HCT116 (cell line): ENCODE measurements around the gene CCDC142. TPM values are rescaled to one million over a fixed set of nuclear protein-coding genes. Genes with fewer than 3 reads are reported as not detected.

Source experiments
- ATAC-seq: fragments of 200-7000 bp; cut with Tn5 transposase; 2 replicates; pipeline ENCODE4 v1.9.1; 2020; ENCODE audit warnings: mild to moderate bottlenecking, moderate library complexity
- BruUV-seq: library from RNA; stranded (reverse); fragments of 400-500 nt; replicated peaks from 2 replicates; lab custom pipeline; 2021; lab: Mats Ljungman, UMichigan
- CTCF ChIA-PET: fragments of 300-600 bp; sonication (Branson Sonifier 250); formaldehyde crosslinking; loops from one replicate; lab custom pipeline; 2021; ENCODE audit warnings: antibody characterized with exemption; lab: Charles Lee
- POLR2A ChIA-PET: fragments of 300-600, 350-600 bp; sonication (Branson Sonifier 250); formaldehyde crosslinking; loops from one replicate; lab custom pipeline; 2021; ENCODE audit warnings: antibody characterized with exemption; lab: Charles Lee
- RAD21 ChIA-PET, 2 experiments: fragments of 300-600 bp; sonication (Branson Sonifier 250); formaldehyde crosslinking; loops; one replicate each; lab custom pipeline; 2023; ENCODE audit warnings: low total read pairs in 2 of 2; ENCODE audit not compliant: uncharacterized antibody in 2 of 2, unreplicated experiment in 2 of 2, low non-redundant PET in 1 of 2; lab: Charles Lee
- DNase-seq: peaks from one replicate; pipeline ENCODE4 v3.0.0-alpha.2; 2010; ENCODE audit warnings: low read depth, low spot score
- H2AFZ ChIP-seq: fragments of 200-600 bp; shearing (Covaris generic), sonication (generic); 2 replicates; pipeline ENCODE4 v1.6.1; 2017; ENCODE audit warnings: low read depth, mixed run types, mixed read lengths, antibody characterized with exemption, low read length; ENCODE audit not compliant: poor library complexity, severe bottlenecking
- H3K27ac ChIP-seq: 2 replicates; pipeline ENCODE4 v1.5.1; 2012; ENCODE audit warnings: low read depth, low read length
- H3K27me3 ChIP-seq: fragments of 200-600 bp; sonication (generic); 2 replicates; pipeline ENCODE4 v1.6.1; 2016; ENCODE audit warnings: mixed run types, low read length, mixed read lengths; ENCODE audit not compliant: insufficient read depth
- H3K36me3 ChIP-seq, 2 experiments: fragments of 200-500 bp in 1 of 2; fragments of 200-600 bp in 1 of 2; sonication (Bioruptor generic) in 1 of 2; sonication (generic) in 1 of 2; 2 replicates each; pipeline versions ENCODE4 v1.5.1 to v1.6.1; 2014 to 2016; ENCODE audit warnings: low read length in 2 of 2, inconsistent platforms in 1 of 2, mixed read lengths in 1 of 2, mixed run types in 1 of 2; ENCODE audit not compliant: insufficient read depth in 2 of 2, control insufficient read depth in 1 of 2
- H3K4me1 ChIP-seq, 2 experiments: fragments of 200-600 bp in 1 of 2; sonication (generic) in 1 of 2; 2 replicates each; pipeline versions ENCODE4 v1.5.1 to v1.6.1; 2012 to 2017; ENCODE audit warnings: low read length in 2 of 2, inconsistent platforms in 1 of 2, mild to moderate bottlenecking in 1 of 2, mixed read lengths in 1 of 2, mixed run types in 1 of 2, moderate library complexity in 1 of 2; ENCODE audit not compliant: insufficient read depth in 2 of 2, control insufficient read depth in 1 of 2
- H3K4me2 ChIP-seq: fragments of 200-600 bp; sonication (generic); 2 replicates; pipeline ENCODE4 v1.6.1; 2017; ENCODE audit warnings: mixed run types, low read length, mixed read lengths
- H3K4me3 ChIP-seq, 2 experiments: fragments of 200-600 bp in 1 of 2; sonication (generic) in 1 of 2; replicated peaks in 1 of 2; 2 replicates each; pipeline ENCODE4 v1.5.1; 2011 to 2016; ENCODE audit warnings: low read length in 2 of 2, control low read depth in 1 of 2, low read depth in 1 of 2, mild to moderate bottlenecking in 1 of 2, mixed read lengths in 1 of 2, mixed run types in 1 of 2
- H3K79me2 ChIP-seq: fragments of 200-600 bp; sonication (generic); 2 replicates; pipeline ENCODE4 v1.6.1; 2017; ENCODE audit warnings: mild to moderate bottlenecking, mixed run types, low read length, moderate library complexity, mixed read lengths; ENCODE audit not compliant: insufficient read depth
- H3K9ac ChIP-seq: fragments of 200-600 bp; sonication (generic); 2 replicates; pipeline ENCODE4 v1.6.1; 2016; ENCODE audit warnings: low read length, mixed read lengths
- H3K9me2 ChIP-seq: fragments of 200-600 bp; sonication (generic), shearing (Covaris generic); 2 replicates; pipeline ENCODE4 v1.6.1; 2017; ENCODE audit warnings: mixed run types, mild to moderate bottlenecking, moderate library complexity; ENCODE audit not compliant: insufficient read depth
- H3K9me3 ChIP-seq, 2 experiments: fragments of 200-500 bp in 1 of 2; fragments of 200-600 bp in 1 of 2; sonication (Bioruptor generic) in 1 of 2; sonication (generic) in 1 of 2; 2 replicates each; pipeline ENCODE4 v1.6.1; 2014 to 2017; ENCODE audit warnings: low read length in 2 of 2, mixed read lengths in 2 of 2, inconsistent platforms in 1 of 2, low read depth in 1 of 2, mild to moderate bottlenecking in 1 of 2, mixed run types in 1 of 2, moderate library complexity in 1 of 2; ENCODE audit not compliant: control insufficient read depth in 1 of 2, insufficient read depth in 1 of 2
- H4K20me1 ChIP-seq: fragments of 200-600 bp; sonication (generic), shearing (Covaris generic); 2 replicates; pipeline ENCODE4 v1.6.1; 2017; ENCODE audit warnings: mixed run types, mild to moderate bottlenecking, moderate library complexity; ENCODE audit not compliant: insufficient read depth
- ATF3 ChIP-seq: IDR thresholded peaks from 2 replicates; pipeline ENCODE4 v1.6.1; 2012
- CBX3 ChIP-seq: IDR thresholded peaks from 2 replicates; pipeline ENCODE4 v1.6.1; 2012; ENCODE audit warnings: low read depth
- ELF1 ChIP-seq: IDR thresholded peaks from 2 replicates; pipeline ENCODE4 v1.6.1; 2012; ENCODE audit warnings: low read depth, borderline replicate concordance
- EZH2 ChIP-seq: fragments of 200-600 bp; sonication (generic); IDR thresholded peaks from 2 replicates; pipeline ENCODE4 v1.6.1; 2017; ENCODE audit warnings: antibody characterized with exemption, mixed run types
- EZH2phosphoT487 ChIP-seq: fragments of 200-600 bp; IDR thresholded peaks from 2 replicates; pipeline ENCODE4 v1.6.1; 2018; ENCODE audit warnings: antibody characterized with exemption, borderline replicate concordance
- FOSL1 ChIP-seq: IDR thresholded peaks from 2 replicates; pipeline ENCODE4 v1.6.1; 2012; ENCODE audit warnings: low read depth
- JUND ChIP-seq: IDR thresholded peaks from 2 replicates; pipeline ENCODE4 v1.6.1; 2012
- POLR2A ChIP-seq: IDR thresholded peaks from 2 replicates; pipeline ENCODE4 v1.7.0; 2011; ENCODE audit warnings: borderline replicate concordance; ENCODE audit not compliant: insufficient read depth, insufficient read length; ENCODE audit errors: extremely low read depth
- POLR2AphosphoS5 ChIP-seq: IDR thresholded peaks from 2 replicates; pipeline ENCODE4 v1.6.1; 2011; ENCODE audit warnings: mild to moderate bottlenecking, low read depth, low read length, moderate library complexity
- ZBTB33 ChIP-seq: IDR thresholded peaks from 2 replicates; pipeline ENCODE4 v1.6.1; 2011; ENCODE audit warnings: mild to moderate bottlenecking, low read length, moderate library complexity; ENCODE audit not compliant: insufficient replicate concordance; ENCODE audit errors: extremely low read depth
- intact Hi-C: fragments of 100-400 bp; cut with micrococcal nuclease; formaldehyde crosslinking; loops from 2 replicates; pipeline ENCODE4 v1.10.0; 2022
- total RNA-seq: library from RNA; stranded (reverse); gene quantifications from one replicate; pipeline ENCODE4 v1.2.1, GENCODE V29; 2021; ENCODE audit not compliant: unreplicated experiment
- TF ChIP-seq, protein P1 (sequence below): IDR thresholded peaks from 2 replicates; pipeline ENCODE4 v1.6.1; 2012

CCDC142 gene
- total RNA-seq, 1 experiment from 2014 or later: 15.0 TPM

DNA sequence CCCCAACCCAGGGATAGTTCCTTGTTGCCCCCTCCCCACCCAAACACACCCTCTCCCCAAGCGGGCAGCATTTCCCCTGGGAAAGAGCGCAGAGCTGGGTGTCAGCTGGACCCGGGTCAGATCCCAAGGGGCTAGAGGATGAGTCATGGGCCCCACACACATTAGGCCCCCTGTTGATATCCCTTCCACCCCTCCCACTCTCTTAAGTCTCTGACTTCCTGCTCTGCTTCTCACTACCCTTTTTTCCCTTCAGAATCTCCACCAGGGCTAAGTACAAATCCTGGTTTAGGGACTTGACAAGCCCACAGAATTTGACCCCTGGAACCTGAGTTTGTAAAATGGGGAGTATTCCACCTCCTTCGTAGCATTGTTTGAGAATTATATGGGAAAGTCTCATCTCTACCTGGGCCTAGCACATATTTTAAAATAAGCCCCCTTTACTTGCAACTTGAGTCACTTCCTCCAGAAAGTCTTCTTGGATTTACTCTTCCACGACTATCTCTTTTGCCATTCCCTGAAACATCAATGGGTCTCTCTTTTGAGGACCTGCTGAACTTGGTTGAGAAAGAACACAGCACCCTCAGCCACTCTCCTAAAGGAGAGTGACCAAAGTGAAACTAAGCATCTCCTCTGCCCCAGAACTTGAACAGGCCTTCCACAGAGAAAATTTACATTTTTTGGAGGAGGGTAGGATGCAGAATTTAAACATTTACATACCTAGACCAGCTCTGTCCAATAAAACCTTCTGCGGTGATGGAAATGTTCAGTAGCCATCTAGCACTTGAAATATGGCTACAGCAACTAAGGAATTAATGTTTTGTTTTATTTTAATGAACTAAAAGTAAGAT, 45.7 kb downstream of the CCDC142 start:
- Histone ChIP-seq H3K9me2 (no peaks in the 10 kb centered on the region), H3K9ac (no peak overlapping the region), H3K27ac (no peak overlapping the region)
- POLR2A ChIA-PET: no interaction called here
- CTCF ChIA-PET: no interaction called here
- TF ChIP-seq CBX3: no peak
- no peak for TF ChIP-seq ZBTB33
- no peak for TF ChIP-seq ELF1
- TF ChIP-seq POLR2A: no peak
- no peak for TF ChIP-seq EZH2phosphoT487
- no peak for TF ChIP-seq EZH2
- TF ChIP-seq POLR2AphosphoS5: no peak
- TF ChIP-seq ATF3: no peak
- TF ChIP-seq, protein P1, sequence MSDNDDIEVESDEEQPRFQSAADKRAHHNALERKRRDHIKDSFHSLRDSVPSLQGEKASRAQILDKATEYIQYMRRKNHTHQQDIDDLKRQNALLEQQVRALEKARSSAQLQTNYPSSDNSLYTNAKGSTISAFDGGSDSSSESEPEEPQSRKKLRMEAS: no peak
- no peak for TF ChIP-seq FOSL1
- TF ChIP-seq JUND: no peak
- TF ChIP-seq, all 23 proteins: peak for 0
- no peak for ATAC-seq
- intact Hi-C loops: no loop called here
- peaks cover 8 to 22% of the 10 kb centered on the region in 2 experiments; a peak in 3 of 4 replicates for H3K4me1 ChIP-seq
- H4K20me1 ChIP-seq: no peaks in the 10 kb centered on the region; the same call in 1 of the 2 replicates
- H3K79me2 ChIP-seq: peaks cover 83% of the 10 kb centered on the region
- H3K4me2 ChIP-seq: no peak overlapping the region
- RAD21 ChIA-PET: no interaction called here
- no peak overlapping the region for H2AFZ ChIP-seq
- H3K9me3 ChIP-seq: no peaks in the 10 kb centered on the region
- H3K4me3 ChIP-seq: no peak overlapping the region
- H3K27me3 ChIP-seq: no peaks in the 10 kb centered on the region
- no peak for DNase-seq
- peaks cover 4 to 13% of the 10 kb centered on the region in 2 experiments; a peak in 2 of 4 replicates for H3K36me3 ChIP-seq
- no TSS peak for BruUV-seq
